GM12878 (cell line): Measurements from ENCODE around the gene HNRNPLL. TPM values are rescaled to one million over a fixed set of nuclear protein-coding genes. Genes with fewer than 3 reads are reported as not detected.
A peak's percentile ranks its signal among the peaks of the same experiment; 100 is the strongest.

Source experiments
- BCL3 ChIP-seq: IDR thresholded peaks from 2 replicates; pipeline ENCODE4 v1.6.1; 2011; ENCODE audit warnings: borderline replicate concordance, low read depth, mild to moderate bottlenecking, moderate library complexity, low read length; ENCODE audit not compliant: insufficient read depth, poor library complexity, severe bottlenecking
- BMI1 ChIP-seq: fragments of 450-650 bp; IDR thresholded peaks from 2 replicates; pipeline ENCODE4 v1.6.1; 2016; ENCODE audit warnings: mild to moderate bottlenecking, moderate library complexity, borderline replicate concordance
- BRCA1 ChIP-seq: IDR thresholded peaks from 2 replicates; pipeline ENCODE4 v1.6.1; 2011; ENCODE audit warnings: low read depth, low read length, improper control_type of control experiment
- CBX3 ChIP-seq: fragments of 200-600 bp; sonication (generic); IDR thresholded peaks from 2 replicates; pipeline ENCODE4 v1.6.1; 2016; ENCODE audit warnings: low read depth, borderline replicate concordance
- CREB1 ChIP-seq: IDR thresholded peaks from 2 replicates; pipeline ENCODE4 v1.6.1; 2012; ENCODE audit warnings: low read depth, mild to moderate bottlenecking, inconsistent platforms
- DPF2 ChIP-seq: fragments of 450-650 bp; IDR thresholded peaks from 2 replicates; pipeline ENCODE4 v1.6.1; 2017; ENCODE audit warnings: mild to moderate bottlenecking
- E4F1 ChIP-seq: fragments of 450-650 bp; IDR thresholded peaks from 2 replicates; pipeline ENCODE4 v1.6.1; 2018; ENCODE audit warnings: borderline replicate concordance, mild to moderate bottlenecking; ENCODE audit not compliant: partially characterized antibody
- EZH2 ChIP-seq: IDR thresholded peaks from 2 replicates; pipeline ENCODE4 v1.6.1; 2012; ENCODE audit warnings: low read depth, mild to moderate bottlenecking, control low read depth, inconsistent platforms, low read length, borderline replicate concordance; ENCODE audit not compliant: control insufficient read depth
- GABPA ChIP-seq: IDR thresholded peaks from 2 replicates; pipeline ENCODE4 v1.6.1; 2014; ENCODE audit warnings: antibody characterized with exemption, low read depth, mild to moderate bottlenecking, inconsistent platforms
- GATAD2B ChIP-seq: fragments of 450-650 bp; conservative IDR thresholded peaks from 2 replicates; pipeline ENCODE4 v1.6.1; 2017; ENCODE audit warnings: low read depth, mild to moderate bottlenecking, moderate library complexity
- IRF4 ChIP-seq: IDR thresholded peaks from 2 replicates; pipeline ENCODE4 v1.6.1; 2011; ENCODE audit warnings: low read depth, low read length
- MEF2A ChIP-seq: IDR thresholded peaks from 2 replicates; pipeline ENCODE4 v1.6.1; 2011; ENCODE audit warnings: low read depth, mild to moderate bottlenecking, low read length, moderate library complexity; ENCODE audit not compliant: insufficient read depth
- MTA2 ChIP-seq: fragments of 450-650 bp; IDR thresholded peaks from 2 replicates; pipeline ENCODE4 v1.6.1; 2016; ENCODE audit warnings: low read depth, mild to moderate bottlenecking, moderate library complexity
- MTA3 ChIP-seq: IDR thresholded peaks from 2 replicates; pipeline ENCODE4 v1.6.1; 2012; ENCODE audit warnings: low read length, inconsistent platforms, borderline replicate concordance
- NR2C2 ChIP-seq: IDR thresholded peaks from 2 replicates; pipeline ENCODE4 v1.6.1; 2011; ENCODE audit warnings: borderline replicate concordance, low read depth; ENCODE audit not compliant: control insufficient read depth, insufficient read length
- RB1 ChIP-seq: fragments of 450-650 bp; formaldehyde crosslinking; IDR thresholded peaks from 2 replicates; pipeline ENCODE4 v1.6.1; 2017; ENCODE audit warnings: mild to moderate bottlenecking, borderline replicate concordance
- RUNX3 ChIP-seq: IDR thresholded peaks from 2 replicates; pipeline ENCODE4 v1.6.1; 2012; ENCODE audit warnings: low read length, inconsistent platforms
- SMARCA5 ChIP-seq: fragments of 450-650 bp; IDR thresholded peaks from 2 replicates; pipeline ENCODE4 v1.6.1; 2017; ENCODE audit warnings: mild to moderate bottlenecking
- SMC3 ChIP-seq: IDR thresholded peaks from 2 replicates; pipeline ENCODE4 v1.6.1; 2011; ENCODE audit warnings: low read length, improper control_type of control experiment, borderline replicate concordance
- TCF3 ChIP-seq: IDR thresholded peaks from 2 replicates; pipeline ENCODE4 v1.6.1; 2012; ENCODE audit warnings: low read depth, mild to moderate bottlenecking, low read length, borderline replicate concordance; ENCODE audit not compliant: insufficient read depth
- ZBTB40 ChIP-seq: fragments of 450-650 bp; IDR thresholded peaks from 2 replicates; pipeline ENCODE4 v1.6.1; 2016; ENCODE audit warnings: mild to moderate bottlenecking, moderate library complexity, borderline replicate concordance
- ZNF24 ChIP-seq: fragments of 450-650 bp; IDR thresholded peaks from 2 replicates; pipeline ENCODE4 v1.6.1; 2017; ENCODE audit warnings: antibody characterized with exemption, mild to moderate bottlenecking
- polyA plus RNA-seq, 11 experiments: library from polyadenylated mRNA; depleted of rRNA in 4 of 11; unstranded in 6 of 11; stranded (reverse) in 5 of 11; fragments of >200 nt; fragmentation: Nextera tagmentation in 4 of 11; fragmentation: Illumina TruSeq in 1 of 11; extraction: Ambion mirVana in 4 of 11; extraction: Trizol in 1 of 11; gene quantifications; 1 replicate in 1 of 11; 2 replicates in 10 of 11; pipeline versions ENCODE4 v1.2.1 to v1.2.3, GENCODE V29; 2011 to 2016; ENCODE audit warnings: inconsistent platforms in 2 of 11, missing spikeins in 2 of 11, low read depth in 1 of 11
- total RNA-seq, 4 experiments: library from RNA; depleted of rRNA in 3 of 4; stranded (reverse); fragments of >200 nt in 3 of 4; fragmentation: Illumina TruSeq in 1 of 4; extraction: Trizol in 1 of 4; gene quantifications; 2 replicates each; pipeline versions ENCODE4 v1.2.1 to v1.2.3, GENCODE V29; 2013 to 2021

The HNRNPLL gene
- total and polyA plus RNA-seq, 10 of the 15 experiments (the other 5 are each of a cell fraction or from before 2014, with no cell fraction given), result 0.98 to 27.1 (median 2.9) TPM

- 0 out of 2 replicates have a peak, but pooled peaks have one; percentile 44 for TF ChIP-seq GATAD2B
- no peak; the same call in 1 of the 2 replicates for TF ChIP-seq SMARCA5
- TF ChIP-seq TCF3, result 0 out of 2 replicates have a peak, but pooled peaks have one; percentile 39
- TF ChIP-seq DPF2, result peak; percentile 94
- peak; percentile 61; the same call in 1 of the 2 replicates for TF ChIP-seq BMI1
- TF ChIP-seq GABPA, result 0 out of 2 replicates have a peak, but pooled peaks have one; percentile 55
- TF ChIP-seq BCL3, result peak; percentile 47
- peak; percentile 97 for TF ChIP-seq RUNX3
- TF ChIP-seq MTA3, result peak; percentile 56; the same call in 1 of the 2 replicates
- TF ChIP-seq BRCA1, result no peak
- peak; percentile 37; the same call in 1 of the 2 replicates for TF ChIP-seq CREB1
- peak; percentile 90 for TF ChIP-seq IRF4
- peak; percentile 80 for TF ChIP-seq ZNF24
- no peak for TF ChIP-seq CBX3
- TF ChIP-seq SMC3, result no peak
- peak; percentile 85 for TF ChIP-seq MTA2
- TF ChIP-seq E4F1, result no peak
- no peak for TF ChIP-seq NR2C2
- TF ChIP-seq RB1, result no peak
- TF ChIP-seq ZBTB40, result no peak; the same call in 1 of the 2 replicates
- TF ChIP-seq MEF2A, result peak; percentile 77; the same call in 1 of the 2 replicates
- TF ChIP-seq EZH2, result 0 out of 2 replicates have a peak, but pooled peaks have one; percentile 31
These were observed 8.4 kb upstream of the HNRNPLL start (continued) for GRCh38 chr2:38610851-38611801.
